A204.1 (cell line): ENCODE measurements around the gene RSAD2.
"Not testable (repeated sequence)": the region's sequence is repeated elsewhere in the genome, so short reads cannot be mapped to it uniquely, and the experiment has no call there.

Experiments
- FAIRE-seq: peaks from 2 replicates; lab custom pipeline; 2012; peaks lifted over from hg19 to GRCh38; lab: Jason Lieb, UNC

The RSAD2 gene

GRCh38 chr2:6864923-6865345 lies 12.6 kb upstream of the RSAD2 start:
- FAIRE-seq: no peak

- no peak for FAIRE-seq
Observed at GRCh38 chr2:6865346-6866274, 12.0 kb upstream of the RSAD2 start, which contains the start of gene CMPK2. CMPK2 (minus strand) TSS chr2:6865907; CDS start chr2:6865696, 211 bp downstream.

GRCh38 chr2:6866275-6866671 lies 11.3 kb upstream of the RSAD2 start:
- peak; percentile 41 for FAIRE-seq

GRCh38 chr2:6866982-6867381 lies 10.6 kb upstream of the RSAD2 start:
- no peak for FAIRE-seq

GRCh38 chr2:6872394-6872793 lies 5.2 kb upstream of the RSAD2 start:
- FAIRE-seq: no peak

- no peak for FAIRE-seq
Observed at GRCh38 chr2:6874032-6874431, 3.5 kb upstream of the RSAD2 start.

- no peak for FAIRE-seq
Observed at GRCh38 chr2:6876309-6876708, 1.3 kb upstream of the RSAD2 start.

GRCh38 chr2:6878549-6878948 lies 972 bp downstream of the RSAD2 start:
- FAIRE-seq: no peak

- no peak for FAIRE-seq
Observed at GRCh38 chr2:6879011-6879410, 1.4 kb downstream of the RSAD2 start.

GRCh38 chr2:6880200-6880733 lies 2.7 kb downstream of the RSAD2 start:
- FAIRE-seq: no peak

GRCh38 chr2:6881046-6881445 lies 3.5 kb downstream of the RSAD2 start:
- FAIRE-seq: no peak

GRCh38 chr2:6881516-6881915 lies 3.9 kb downstream of the RSAD2 start:
- no peak for FAIRE-seq

GRCh38 chr2:6883448-6884122 lies 6.0 kb downstream of the RSAD2 start:
- FAIRE-seq: no peak

- no peak for FAIRE-seq
Observed at GRCh38 chr2:6885551-6885950, 8.0 kb downstream of the RSAD2 start.

GRCh38 chr2:6885968-6886367 lies 8.4 kb downstream of the RSAD2 start:
- no peak for FAIRE-seq

- no peak for FAIRE-seq
Observed at GRCh38 chr2:6887751-6888192, 10.2 kb downstream of the RSAD2 start.

- FAIRE-seq: no peak
Observed at GRCh38 chr2:6888724-6889123, 11.1 kb downstream of the RSAD2 start.

- no peak for FAIRE-seq
Observed at GRCh38 chr2:6893876-6894482, 16.4 kb downstream of the RSAD2 start.

GRCh38 chr2:6896930-6897759 lies 19.6 kb downstream of the RSAD2 start:
- FAIRE-seq: peak; percentile 97

GRCh38 chr2:6902581-6902980 lies 25.0 kb downstream of the RSAD2 start:
- FAIRE-seq: not testable (repeated sequence)

- FAIRE-seq: no peak
Observed at GRCh38 chr2:6905668-6906067, 28.1 kb downstream of the RSAD2 start.
